SK-N-SH (cell line): Measurements from ENCODE around the gene DNAJB8. TPM values are rescaled to one million over a fixed set of nuclear protein-coding genes. Genes with fewer than 3 reads are reported as not detected.

ENCODE experiments used
- CTCF ChIA-PET: fragments of 300-600, 350-600 bp; formaldehyde crosslinking; extraction: SDS; loops from one replicate; lab custom pipeline; 2021; lab: Yijun Ruan, JAX
- POLR2A ChIA-PET: fragments of 350-600 bp; sonication (Branson Sonifier 250); formaldehyde crosslinking; extraction: SDS; loops from one replicate; lab custom pipeline; 2020; ENCODE audit warnings: antibody characterized with exemption, inconsistent platforms; lab: Yijun Ruan, JAX
- DNase-seq: peaks from one replicate; pipeline ENCODE4 v3.0.0; 2012
- H2AFZ ChIP-seq: fragments of 200-600 bp; sonication (generic); 2 replicates; pipeline ENCODE4 v1.8.1; 2016; ENCODE audit warnings: antibody characterized with exemption, mild to moderate bottlenecking, low read depth
- H3F3A ChIP-seq: fragments of 200-600 bp; sonication (generic); replicated peaks from 2 replicates; pipeline ENCODE3; 2016; ENCODE audit warnings: antibody characterized with exemption, mild to moderate bottlenecking; ENCODE audit not compliant: insufficient read depth
- H3K27ac ChIP-seq, 2 experiments: fragments of 200-500 bp in 1 of 2; fragments of 200-600 bp in 1 of 2; sonication (Bioruptor generic) in 1 of 2; sonication (generic), shearing (Covaris generic) in 1 of 2; 2 replicates each; pipeline versions ENCODE4 v1.5.1 to v1.6.1; 2014 to 2016; ENCODE audit warnings: low read depth in 2 of 2, inconsistent platforms in 1 of 2, low read length in 1 of 2, mild to moderate bottlenecking in 1 of 2, mixed read lengths in 1 of 2
- H3K27me3 ChIP-seq: fragments of 200-600 bp; sonication (generic), shearing (Covaris generic); 2 replicates; pipeline ENCODE4 v1.6.1; 2016; ENCODE audit warnings: mixed run types; ENCODE audit not compliant: insufficient read depth
- H3K36me3 ChIP-seq, 2 experiments: fragments of 200-500 bp in 1 of 2; fragments of 200-600 bp in 1 of 2; sonication (Bioruptor generic) in 1 of 2; sonication (generic) in 1 of 2; replicated peaks in 1 of 2; 2 replicates each; pipeline versions ENCODE3 to v1.5.1; 2014 to 2016; ENCODE audit warnings: low read length in 1 of 2, mild to moderate bottlenecking in 1 of 2; ENCODE audit not compliant: insufficient read depth in 2 of 2, control insufficient read depth in 1 of 2
- H3K4me1 ChIP-seq, 2 experiments: fragments of 200-500 bp in 1 of 2; fragments of 200-600 bp in 1 of 2; sonication (Bioruptor generic) in 1 of 2; sonication (generic), shearing (Covaris generic) in 1 of 2; 2 replicates each; pipeline versions ENCODE4 v1.5.1 to v1.6.1; 2014 to 2016; ENCODE audit warnings: low read depth in 1 of 2, low read length in 1 of 2, mixed run types in 1 of 2; ENCODE audit not compliant: insufficient read depth in 2 of 2, control insufficient read depth in 1 of 2
- H3K4me2 ChIP-seq: fragments of 200-600 bp; sonication (generic), shearing (Covaris generic); 2 replicates; pipeline ENCODE4 v1.6.1; 2017; ENCODE audit warnings: mixed run types
- H3K4me3 ChIP-seq, 2 experiments: fragments of 200-500 bp in 1 of 2; fragments of 200-600 bp in 1 of 2; sonication (Bioruptor generic) in 1 of 2; sonication (generic), shearing (Covaris generic) in 1 of 2; 2 replicates each; pipeline versions ENCODE4 v1.5.1 to v1.8.1; 2014 to 2016; ENCODE audit warnings: low read depth in 2 of 2, inconsistent platforms in 1 of 2, low read length in 1 of 2, mild to moderate bottlenecking in 1 of 2, mixed read lengths in 1 of 2, moderate library complexity in 1 of 2
- H3K79me2 ChIP-seq: fragments of 200-600 bp; sonication (generic); 2 replicates; pipeline ENCODE4 v1.8.1; 2017; ENCODE audit warnings: mild to moderate bottlenecking; ENCODE audit not compliant: insufficient read depth
- H3K9ac ChIP-seq: fragments of 200-600 bp; sonication (generic); 2 replicates; pipeline ENCODE4 v1.6.1; 2017; ENCODE audit warnings: mixed run types
- H3K9me2 ChIP-seq: fragments of 200-600 bp; sonication (generic); 2 replicates; pipeline ENCODE4 v1.6.1; 2017; ENCODE audit warnings: mixed run types
- H3K9me3 ChIP-seq: fragments of 200-600 bp; sonication (generic); 2 replicates; pipeline ENCODE4 v1.6.1; 2017; ENCODE audit warnings: mixed run types, mild to moderate bottlenecking, moderate library complexity
- H4K20me1 ChIP-seq: fragments of 200-600 bp; sonication (generic); 2 replicates; pipeline ENCODE4 v1.6.1; 2017; ENCODE audit warnings: mild to moderate bottlenecking, mixed run types; ENCODE audit not compliant: insufficient read depth
- CTCF ChIP-seq: fragments of 200-600 bp; sonication (generic); IDR thresholded peaks from 2 replicates; pipeline ENCODE4 v1.6.1; 2017; ENCODE audit warnings: antibody characterized with exemption, mild to moderate bottlenecking, moderate library complexity
- ELF1 ChIP-seq: IDR thresholded peaks from 2 replicates; pipeline ENCODE4 v1.4.0; 2012
- EP300 ChIP-seq, 2 experiments: IDR thresholded peaks; 2 replicates each; pipeline versions ENCODE4 v1.4.0 to v1.6.1; 2012; ENCODE audit warnings: borderline replicate concordance in 1 of 2, low read depth in 1 of 2, low read length in 1 of 2
- EZH2phosphoT487 ChIP-seq: fragments of 200-600 bp; sonication (generic); IDR thresholded peaks from 2 replicates; pipeline ENCODE4 v1.6.1; 2017; ENCODE audit warnings: low read depth, mixed run types, mild to moderate bottlenecking, antibody characterized with exemption, moderate library complexity, borderline replicate concordance
- FOXJ3 ChIP-seq: sonication (generic); formaldehyde crosslinking; IDR thresholded peaks from 2 replicates; pipeline ENCODE4 v1.5.1; 2020; ENCODE audit warnings: mild to moderate bottlenecking, missing genetic modification reagents
- FOXM1 ChIP-seq: IDR thresholded peaks from 2 replicates; pipeline ENCODE4 v1.4.0; 2012; ENCODE audit warnings: low read depth, mild to moderate bottlenecking
- GABPA ChIP-seq: IDR thresholded peaks from 2 replicates; pipeline ENCODE4 v1.4.0; 2012; ENCODE audit warnings: low read depth, mild to moderate bottlenecking
- GATA2 ChIP-seq: sonication (generic); formaldehyde crosslinking; IDR thresholded peaks from 2 replicates; pipeline ENCODE4 v1.5.0; 2020; ENCODE audit warnings: mild to moderate bottlenecking, missing genetic modification reagents
- JUND ChIP-seq: IDR thresholded peaks from 2 replicates; pipeline ENCODE4 v1.4.0; 2012
- NFIC ChIP-seq: IDR thresholded peaks from 2 replicates; pipeline ENCODE4 v1.4.0; 2012; ENCODE audit warnings: borderline replicate concordance
- NRF1 ChIP-seq: IDR thresholded peaks from 2 replicates; pipeline ENCODE4 v1.6.1; 2012; ENCODE audit warnings: low read depth, mild to moderate bottlenecking, low read length
- RAD21 ChIP-seq: IDR thresholded peaks from 2 replicates; pipeline ENCODE4 v1.6.1; 2012; ENCODE audit warnings: mild to moderate bottlenecking, low read length
- SMC3 ChIP-seq: IDR thresholded peaks from 2 replicates; pipeline ENCODE4 v1.6.1; 2012; ENCODE audit warnings: low read depth, low read length, improper control_type of control experiment
- TAF1 ChIP-seq: IDR thresholded peaks from 2 replicates; pipeline ENCODE4 v1.6.1; 2012; ENCODE audit warnings: low read depth, mild to moderate bottlenecking, low read length, moderate library complexity, borderline replicate concordance
- TEAD4 ChIP-seq: IDR thresholded peaks from 2 replicates; pipeline ENCODE4 v1.4.0; 2012; ENCODE audit warnings: mild to moderate bottlenecking, borderline replicate concordance; ENCODE audit not compliant: insufficient read depth
- USF1 ChIP-seq: IDR thresholded peaks from 2 replicates; pipeline ENCODE4 v1.4.0; 2012; ENCODE audit warnings: low read depth, borderline replicate concordance
- YY1 ChIP-seq: IDR thresholded peaks from 2 replicates; pipeline ENCODE4 v1.4.0; 2012; ENCODE audit warnings: low read depth, mild to moderate bottlenecking
- ZBTB33 ChIP-seq: IDR thresholded peaks from 2 replicates; pipeline ENCODE4 v1.4.0; 2012; ENCODE audit warnings: low read depth, borderline replicate concordance
- WGBS: methylation state at CpG from one replicate; pipeline ENCODE4 v1.1.6; 2017; ENCODE audit warnings: low lambda C conversion rate; 5-methylcytosine and 5-hydroxymethylcytosine counted together
- polyA plus RNA-seq, 3 experiments: library from polyadenylated mRNA; depleted of rRNA; stranded (reverse); fragments of >200 nt; gene quantifications; 2 replicates each; pipeline ENCODE4 v1.2.3, GENCODE V29; 2012
- TF ChIP-seq, protein P1 (sequence below): IDR thresholded peaks from 2 replicates; pipeline ENCODE4 v1.6.1; 2012; ENCODE audit warnings: mild to moderate bottlenecking, low read depth, low read length, moderate library complexity
- TF ChIP-seq, protein P2 (sequence below): fragments of 150-350 bp; IDR thresholded peaks from 2 replicates; pipeline ENCODE4 v1.6.1; 2017; ENCODE audit warnings: antibody characterized with exemption, low read length, low read depth, borderline replicate concordance

Gene DNAJB8
- polyA plus RNA-seq, 1 of the 3 experiments (the other 2 are of a cell fraction), result not detected

- Histone ChIP-seq H3K4me2 (no peak overlapping the region), H3K9me2 (no peaks in the 10 kb centered on the region), H3F3A (no peaks in the 10 kb centered on the region), H3K36me3 (no peaks in the 10 kb centered on the region), H3K79me2 (no peaks in the 10 kb centered on the region), H2AFZ (no peak overlapping the region), H3K27me3 (peaks cover 5% of the 10 kb centered on the region; the same call in 1 of the 2 replicates), H4K20me1 (no peaks in the 10 kb centered on the region), H3K4me1 (peaks cover 0 to 56% of the 10 kb centered on the region in 2 experiments; a peak in 1 of 4 replicates), H3K9me3 (no peaks in the 10 kb centered on the region), H3K27ac (peak overlapping the region in 1 of 2 experiments; percentile 1; a peak in 1 of 4 replicates), H3K9ac (no peak overlapping the region), H3K4me3 (no peak overlapping the region)
- no peak for TF ChIP-seq JUND
- no peak for TF ChIP-seq RAD21
- TF ChIP-seq SMC3, result no peak
- no peak for TF ChIP-seq CTCF
- no peak for TF ChIP-seq NRF1
- TF ChIP-seq, protein P1, sequence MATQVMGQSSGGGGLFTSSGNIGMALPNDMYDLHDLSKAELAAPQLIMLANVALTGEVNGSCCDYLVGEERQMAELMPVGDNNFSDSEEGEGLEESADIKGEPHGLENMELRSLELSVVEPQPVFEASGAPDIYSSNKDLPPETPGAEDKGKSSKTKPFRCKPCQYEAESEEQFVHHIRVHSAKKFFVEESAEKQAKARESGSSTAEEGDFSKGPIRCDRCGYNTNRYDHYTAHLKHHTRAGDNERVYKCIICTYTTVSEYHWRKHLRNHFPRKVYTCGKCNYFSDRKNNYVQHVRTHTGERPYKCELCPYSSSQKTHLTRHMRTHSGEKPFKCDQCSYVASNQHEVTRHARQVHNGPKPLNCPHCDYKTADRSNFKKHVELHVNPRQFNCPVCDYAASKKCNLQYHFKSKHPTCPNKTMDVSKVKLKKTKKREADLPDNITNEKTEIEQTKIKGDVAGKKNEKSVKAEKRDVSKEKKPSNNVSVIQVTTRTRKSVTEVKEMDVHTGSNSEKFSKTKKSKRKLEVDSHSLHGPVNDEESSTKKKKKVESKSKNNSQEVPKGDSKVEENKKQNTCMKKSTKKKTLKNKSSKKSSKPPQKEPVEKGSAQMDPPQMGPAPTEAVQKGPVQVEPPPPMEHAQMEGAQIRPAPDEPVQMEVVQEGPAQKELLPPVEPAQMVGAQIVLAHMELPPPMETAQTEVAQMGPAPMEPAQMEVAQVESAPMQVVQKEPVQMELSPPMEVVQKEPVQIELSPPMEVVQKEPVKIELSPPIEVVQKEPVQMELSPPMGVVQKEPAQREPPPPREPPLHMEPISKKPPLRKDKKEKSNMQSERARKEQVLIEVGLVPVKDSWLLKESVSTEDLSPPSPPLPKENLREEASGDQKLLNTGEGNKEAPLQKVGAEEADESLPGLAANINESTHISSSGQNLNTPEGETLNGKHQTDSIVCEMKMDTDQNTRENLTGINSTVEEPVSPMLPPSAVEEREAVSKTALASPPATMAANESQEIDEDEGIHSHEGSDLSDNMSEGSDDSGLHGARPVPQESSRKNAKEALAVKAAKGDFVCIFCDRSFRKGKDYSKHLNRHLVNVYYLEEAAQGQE, result no peak
- TF ChIP-seq ZBTB33, result no peak
- TF ChIP-seq FOXJ3 (CRISPR knock-in tag), result no peak
- no peak for TF ChIP-seq NFIC
- TF ChIP-seq YY1, result no peak
- TF ChIP-seq FOXM1, result no peak
- no peak for TF ChIP-seq GATA2
- no peak for TF ChIP-seq TAF1
- TF ChIP-seq USF1, result no peak
- no peak for TF ChIP-seq EP300 (IDR thresholded peaks at IDR 0.05; ENCODE audit: borderline replicate concordance in 1 of 2, low read depth in 1 of 2, low read length in 1 of 2)
- TF ChIP-seq TEAD4, result no peak
- no peak for TF ChIP-seq ELF1
- TF ChIP-seq EZH2phosphoT487, result no peak
- TF ChIP-seq GABPA, result no peak
- TF ChIP-seq, protein P2, sequence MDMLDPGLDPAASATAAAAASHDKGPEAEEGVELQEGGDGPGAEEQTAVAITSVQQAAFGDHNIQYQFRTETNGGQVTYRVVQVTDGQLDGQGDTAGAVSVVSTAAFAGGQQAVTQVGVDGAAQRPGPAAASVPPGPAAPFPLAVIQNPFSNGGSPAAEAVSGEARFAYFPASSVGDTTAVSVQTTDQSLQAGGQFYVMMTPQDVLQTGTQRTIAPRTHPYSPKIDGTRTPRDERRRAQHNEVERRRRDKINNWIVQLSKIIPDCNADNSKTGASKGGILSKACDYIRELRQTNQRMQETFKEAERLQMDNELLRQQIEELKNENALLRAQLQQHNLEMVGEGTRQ, result no peak
- ChIA-PET POLR2A (interaction anchor here (0.6 to 3.8 kb wide), 6 partner anchors 14 to 51 kb away, joined by 3 to 16 read pairs (median 4); no protein-coding TSS in a partner anchor), CTCF (interaction anchor here (0.7 to 4.9 kb wide), 6 partner anchors 14 to 123 kb away, joined by 3 to 29 read pairs (median 4); no protein-coding TSS in a partner anchor)
- 77% methylated on average over 10 of the region's 12 CpGs for WGBS
- no peak for DNase-seq
These were observed 5.0 kb downstream of the DNAJB8 start for GRCh38 chr3:128461731-128462130.
